ENCODE results near the gene MTG1. TPM values are rescaled to one million over a fixed set of nuclear protein-coding genes. Genes with fewer than 3 reads are reported as not detected.

The MTG1 gene
- total and polyA plus RNA-seq, 12 donors = 24.0 to 118 (median 48.8) TPM

DNA sequence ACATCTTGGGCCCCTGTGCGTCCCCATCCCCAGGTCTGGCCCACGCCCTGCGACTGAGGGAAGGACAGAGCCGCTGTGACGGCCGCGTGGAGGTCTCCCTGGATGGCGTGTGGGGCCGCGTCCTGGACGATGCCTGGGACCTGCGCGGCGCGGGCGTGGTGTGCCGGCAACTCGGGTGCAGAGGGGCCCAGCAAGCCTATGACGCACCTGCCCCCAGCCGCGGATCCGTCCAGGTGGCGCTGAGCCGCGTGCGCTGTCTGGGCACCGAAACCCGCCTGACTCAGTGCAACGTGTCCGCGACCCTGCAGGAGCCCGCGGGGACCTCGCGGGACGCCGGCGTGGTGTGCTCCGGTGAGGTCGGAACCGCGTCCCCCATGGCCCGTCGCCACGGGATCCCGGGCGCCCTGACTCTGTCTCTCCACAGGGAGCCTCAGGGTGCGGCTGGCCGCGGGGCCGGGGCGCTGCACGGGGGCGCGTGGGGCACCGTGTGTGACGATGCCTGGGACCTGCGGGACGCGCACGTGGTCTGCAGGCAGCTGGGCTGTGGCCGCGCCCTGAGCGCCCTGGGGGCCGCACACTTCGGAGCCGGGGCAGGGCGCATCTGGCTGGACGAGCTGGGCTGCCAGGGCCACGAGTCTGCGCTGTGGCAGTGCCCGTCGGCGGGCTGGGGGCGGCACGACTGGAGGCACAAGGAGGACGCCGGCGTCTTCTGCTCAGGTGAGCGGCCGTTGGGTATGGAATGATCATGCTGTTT is 65.7 kb downstream of the MTG1 start:
- 48 to 87% (median 69%) methylated on average over 19 to 81 of the region's 81 CpGs for WGBS, 4 donors
- intact Hi-C loops (cut with DNase I) = no loop called here
- no peaks in the 10 kb centered on the region for H3K27me3 ChIP-seq
- no peak overlapping the region for H3K27ac ChIP-seq
- peak in 1 of 7 donors; percentile 6 for DNase-seq
- H3K9me3 ChIP-seq (replicated peaks in 1 of 3) = no peaks in the 10 kb centered on the region
- TF ChIP-seq POLR2A (IDR thresholded peaks at IDR 0.05) (no peak), CTCF (IDR thresholded peaks at IDR 0.05) (no peak)
- no peaks in the 10 kb centered on the region for H3K4me1 ChIP-seq (replicated peaks in 1 of 2)
- H3K4me3 ChIP-seq = no peak overlapping the region
- H3K36me3 ChIP-seq (replicated peaks in 1 of 2) = no peaks in the 10 kb centered on the region

GRCh38 chr10:133460208-133460769 is 66.3 kb downstream of the MTG1 start:
- H3K27me3 ChIP-seq = no peaks in the 10 kb centered on the region
- DNase-seq = peak in 1 of 7 donors; percentile 36
- WGBS, 4 donors = 89 to 97% (median 95%) methylated on average over 14 of the region's 14 CpGs
- intact Hi-C loops (cut with DNase I) = no loop called here
- H3K4me1 ChIP-seq (replicated peaks in 1 of 2) = no peaks in the 10 kb centered on the region
- no peaks in the 10 kb centered on the region for H3K9me3 ChIP-seq (replicated peaks in 1 of 3)
- no peaks in the 10 kb centered on the region for H3K36me3 ChIP-seq (replicated peaks in 1 of 2)
- no peak overlapping the region for H3K27ac ChIP-seq
- TF ChIP-seq CTCF (IDR thresholded peaks at IDR 0.05) (no peak), POLR2A (IDR thresholded peaks at IDR 0.05) (no peak)
- H3K4me3 ChIP-seq = no peak overlapping the region

GRCh38 chr10:133461027-133461426 is 67.1 kb downstream of the MTG1 start:
- TF ChIP-seq POLR2A (IDR thresholded peaks at IDR 0.05) = no peak
- TF ChIP-seq CTCF (IDR thresholded peaks at IDR 0.05) = no peak
- Histone ChIP-seq H3K36me3 (replicated peaks in 1 of 2) (no peaks in the 10 kb centered on the region), H3K4me1 (replicated peaks in 1 of 2) (no peaks in the 10 kb centered on the region), H3K9me3 (replicated peaks in 1 of 3) (no peaks in the 10 kb centered on the region), H3K27me3 (no peaks in the 10 kb centered on the region), H3K4me3 (no peak overlapping the region), H3K27ac (no peak overlapping the region)
- 89 to 98% (median 92%) methylated on average over 5 to 7 of the region's 7 CpGs for WGBS, 4 donors
- DNase-seq = peak in 1 of 7 donors; percentile 5
- intact Hi-C loops (cut with DNase I) = no loop called here

- H3K36me3 ChIP-seq (replicated peaks in 1 of 2) = no peaks in the 10 kb centered on the region
- intact Hi-C loops (cut with DNase I) = no loop called here
Observed at GRCh38 chr10:133461841-133462240, 67.9 kb downstream of the MTG1 start.

More at GRCh38 chr10:133461841-133462240, 67.9 kb downstream of the MTG1 start:
- WGBS, 4 donors = 78 to 87% (median 80%) methylated on average over 3 to 8 of the region's 8 CpGs
- Histone ChIP-seq H3K4me1 (replicated peaks in 1 of 2) (no peaks in the 10 kb centered on the region), H3K4me3 (no peak overlapping the region), H3K27me3 (no peaks in the 10 kb centered on the region), H3K27ac (no peak overlapping the region), H3K9me3 (replicated peaks in 1 of 3) (no peaks in the 10 kb centered on the region)
- DNase-seq = no peak
- TF ChIP-seq CTCF (IDR thresholded peaks at IDR 0.05) (no peak), POLR2A (IDR thresholded peaks at IDR 0.05) (no peak)

Data from adrenal gland (tissue), 12 donors.